ENCODE data around the gene B4GALT6.

B4GALT6 gene

DNA sequence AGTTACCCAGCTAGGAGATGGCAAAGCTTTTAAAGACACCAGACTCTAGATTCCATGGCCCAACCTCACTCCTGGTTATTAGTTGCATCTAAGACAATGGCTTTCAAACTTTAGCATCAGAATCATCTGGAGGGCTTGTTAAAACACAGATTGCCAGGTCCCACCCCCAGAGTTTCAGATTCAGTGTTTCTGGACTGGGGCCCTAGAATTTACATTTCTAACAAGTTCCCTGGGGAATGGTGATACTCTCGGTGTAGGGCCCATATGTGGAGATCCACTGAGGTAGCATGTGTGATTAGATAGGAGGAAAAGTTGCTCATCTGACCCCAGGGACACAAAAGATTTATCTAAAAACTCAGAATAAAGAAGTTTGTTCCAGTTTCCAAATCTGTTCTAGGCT lies 107.2 kb downstream of the B4GALT6 start:
- no peaks in the 10 kb centered on the region for H3K36me3 Mint-ChIP-seq (ENCODE audit: low read depth)
- no peak for DNase-seq (ENCODE audit: low spot score)
- H3K27ac Mint-ChIP-seq, result no peak overlapping the region
- no peaks in the 10 kb centered on the region for H3K27me3 Mint-ChIP-seq (ENCODE audit: low read depth)
- H3K4me3 Mint-ChIP-seq, result no peak overlapping the region
- no peaks in the 10 kb centered on the region for H3K9me3 Mint-ChIP-seq
- H3K4me1 Mint-ChIP-seq (ENCODE audit: low read depth), result no peaks in the 10 kb centered on the region

DNA sequence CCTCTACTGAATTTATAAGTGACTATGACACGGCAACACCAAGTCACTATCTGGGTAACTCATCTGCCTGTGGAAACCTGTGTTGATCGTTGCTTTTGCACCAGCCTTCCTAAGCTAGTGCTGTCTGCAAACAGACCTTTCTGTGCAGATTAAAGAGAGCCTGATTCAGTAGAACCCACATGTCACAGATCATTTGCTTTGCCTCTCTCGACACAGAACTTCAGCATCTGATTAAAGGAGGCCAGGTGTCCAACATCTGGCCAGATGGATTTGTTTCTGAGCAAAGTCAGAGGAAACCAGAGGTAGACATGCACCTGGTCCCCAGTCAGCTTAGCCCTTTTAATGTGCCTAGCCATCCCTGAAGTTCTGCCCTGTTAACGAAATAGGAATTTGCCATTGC lies 107.7 kb downstream of the B4GALT6 start:
- Mint-ChIP-seq H3K36me3 (ENCODE audit: low read depth) (no peaks in the 10 kb centered on the region), H3K27me3 (ENCODE audit: low read depth) (no peaks in the 10 kb centered on the region), H3K4me1 (ENCODE audit: low read depth) (no peaks in the 10 kb centered on the region), H3K27ac (no peak overlapping the region), H3K4me3 (no peak overlapping the region), H3K9me3 (no peaks in the 10 kb centered on the region)
- DNase-seq (ENCODE audit: low spot score), result no peak

DNA sequence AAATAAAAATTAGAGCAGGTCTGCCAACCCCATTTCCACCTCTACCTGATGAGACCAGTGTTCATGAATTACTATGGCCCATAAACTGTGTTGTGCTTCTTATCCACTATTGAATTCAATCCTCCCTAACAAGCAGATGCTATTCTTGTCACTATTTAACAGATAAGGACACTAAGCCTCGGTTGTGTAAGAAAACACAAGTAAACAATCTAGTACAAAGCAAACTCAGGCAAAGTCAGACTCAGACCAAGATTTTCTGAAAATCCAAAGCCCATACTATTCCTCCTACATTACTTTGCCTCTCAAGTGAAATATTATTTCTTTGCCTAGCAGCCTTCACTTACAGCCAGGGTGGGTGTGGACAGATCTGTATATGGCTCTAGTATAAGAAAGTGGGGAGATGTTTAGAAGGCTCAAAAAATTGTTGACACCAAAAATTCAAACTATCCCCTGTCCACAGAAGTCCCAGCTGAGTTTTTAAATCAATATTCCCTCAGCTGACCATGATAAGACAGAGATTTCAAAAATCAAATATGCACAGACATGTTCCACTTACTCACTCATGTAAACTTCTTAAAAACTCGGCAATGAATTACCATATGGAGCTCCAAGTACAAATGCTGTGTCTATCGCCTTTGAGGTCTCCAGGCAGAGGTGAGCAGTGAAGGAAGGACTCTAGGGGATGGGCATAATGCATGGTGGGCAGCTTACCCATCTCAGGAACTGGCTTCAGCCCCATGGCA lies 108.7 kb downstream of the B4GALT6 start:
- no peak for DNase-seq (ENCODE audit: low spot score)
- no peaks in the 10 kb centered on the region for H3K4me1 Mint-ChIP-seq (ENCODE audit: low read depth)
- H3K27ac Mint-ChIP-seq, result no peak overlapping the region
- no peak overlapping the region for H3K4me3 Mint-ChIP-seq
- H3K36me3 Mint-ChIP-seq (ENCODE audit: low read depth), result no peaks in the 10 kb centered on the region
- H3K9me3 Mint-ChIP-seq, result no peaks in the 10 kb centered on the region
- no peaks in the 10 kb centered on the region for H3K27me3 Mint-ChIP-seq (ENCODE audit: low read depth)

DNA sequence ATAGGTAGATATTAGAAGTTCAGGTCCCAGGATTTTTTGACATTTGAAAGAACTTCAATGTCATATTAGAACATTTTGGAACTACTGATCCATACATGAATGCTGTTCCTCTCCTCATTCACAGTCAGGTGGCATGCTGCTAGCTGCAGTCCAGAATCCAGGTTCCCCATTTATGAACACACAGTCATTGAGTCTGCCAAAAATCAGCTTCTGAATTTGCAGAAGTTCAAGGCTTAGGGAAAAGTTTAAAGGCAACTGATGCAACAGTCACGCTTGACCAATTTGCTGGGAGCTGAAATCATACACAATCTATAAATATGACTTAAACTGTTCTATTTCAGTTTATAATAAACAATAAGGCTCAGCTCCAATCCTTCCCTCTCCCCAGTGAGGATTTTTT lies 110.0 kb downstream of the B4GALT6 start:
- Mint-ChIP-seq H3K27ac (no peak overlapping the region), H3K27me3 (ENCODE audit: low read depth) (no peaks in the 10 kb centered on the region), H3K4me1 (ENCODE audit: low read depth) (no peaks in the 10 kb centered on the region), H3K4me3 (no peak overlapping the region), H3K36me3 (ENCODE audit: low read depth) (no peaks in the 10 kb centered on the region), H3K9me3 (no peaks in the 10 kb centered on the region)
- DNase-seq (ENCODE audit: low spot score), result no peak
